ENCODE results near the gene ASPHD2.
"Not testable (repeated sequence)": the region's sequence is repeated elsewhere in the genome, so short reads cannot be mapped to it uniquely, and the experiment has no call there.

The ASPHD2 gene

GRCh38 chr22:26416670-26417276 lies 12.3 kb upstream of the ASPHD2 start:
- no peak for DNase-seq (ENCODE audit: low read depth in 2 of 2)

GRCh38 chr22:26417406-26417805 lies 11.7 kb upstream of the ASPHD2 start:
- no peak for DNase-seq (ENCODE audit: low read depth in 2 of 2)

DNA sequence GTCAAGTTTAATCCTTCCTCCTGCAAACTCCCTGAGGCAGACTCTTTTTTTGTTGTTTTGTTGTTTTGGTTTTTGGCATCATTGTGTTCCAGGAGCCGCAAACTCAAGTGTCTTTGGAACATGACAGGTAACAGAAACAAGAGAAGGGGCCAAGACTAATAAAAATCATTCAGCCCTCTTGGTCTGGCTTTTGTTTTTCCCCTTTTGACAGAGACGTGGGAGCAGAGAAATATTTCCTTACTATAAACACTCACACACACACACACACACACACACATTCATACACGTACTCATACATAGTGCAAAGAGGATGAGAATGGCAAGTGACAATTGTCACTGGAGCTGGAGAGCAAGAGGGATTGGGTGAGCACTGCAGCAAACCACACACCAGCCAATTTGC lies 10.4 kb upstream of the ASPHD2 start:
- DNase-seq (ENCODE audit: low read depth in 2 of 2), result no peak

GRCh38 chr22:26426924-26427323 lies 2.1 kb upstream of the ASPHD2 start:
- no peak for DNase-seq (ENCODE audit: low read depth in 2 of 2)

DNA sequence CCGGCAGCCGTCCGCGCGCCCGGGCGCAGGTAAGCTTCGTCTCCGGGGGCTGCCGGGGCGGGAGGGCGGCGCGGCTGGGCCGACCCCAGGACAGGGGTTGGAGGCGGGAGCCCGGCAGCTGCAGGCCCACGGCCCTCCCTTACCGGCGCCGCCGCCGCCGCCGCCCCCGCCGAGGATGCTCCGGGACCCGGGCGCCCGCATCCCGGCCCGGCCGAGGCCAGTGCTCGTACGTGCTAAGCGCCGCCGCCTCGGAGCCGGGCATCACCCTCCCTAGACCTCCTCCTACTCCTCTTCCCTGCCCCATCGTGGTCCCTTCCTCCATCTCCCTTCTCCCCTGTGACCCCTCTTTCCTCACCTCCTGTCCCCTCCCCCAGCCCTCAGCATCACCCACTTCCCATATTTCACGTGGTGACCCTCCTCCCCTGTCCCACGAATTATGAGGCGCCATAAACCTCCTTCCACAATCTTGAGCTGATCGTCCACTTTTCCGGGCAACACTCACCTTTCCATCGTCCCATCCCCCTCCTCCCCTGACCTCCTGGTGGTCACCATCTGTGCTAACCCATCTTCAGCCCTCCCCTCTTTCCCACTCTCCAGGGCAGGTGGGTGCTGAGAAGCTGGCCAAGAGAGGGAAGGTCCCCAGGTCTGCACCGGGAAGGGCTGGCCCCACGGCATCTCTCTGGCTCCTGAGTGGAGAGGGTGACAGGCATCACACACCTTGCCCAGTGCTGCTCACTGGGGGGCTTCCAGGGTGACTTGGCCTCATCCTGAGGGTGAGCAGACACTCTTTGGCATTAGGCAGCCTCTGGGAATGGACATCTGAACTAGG lies 612 bp downstream of the ASPHD2 start:
- DNase-seq (ENCODE audit: low read depth in 2 of 2), result no peak

DNA sequence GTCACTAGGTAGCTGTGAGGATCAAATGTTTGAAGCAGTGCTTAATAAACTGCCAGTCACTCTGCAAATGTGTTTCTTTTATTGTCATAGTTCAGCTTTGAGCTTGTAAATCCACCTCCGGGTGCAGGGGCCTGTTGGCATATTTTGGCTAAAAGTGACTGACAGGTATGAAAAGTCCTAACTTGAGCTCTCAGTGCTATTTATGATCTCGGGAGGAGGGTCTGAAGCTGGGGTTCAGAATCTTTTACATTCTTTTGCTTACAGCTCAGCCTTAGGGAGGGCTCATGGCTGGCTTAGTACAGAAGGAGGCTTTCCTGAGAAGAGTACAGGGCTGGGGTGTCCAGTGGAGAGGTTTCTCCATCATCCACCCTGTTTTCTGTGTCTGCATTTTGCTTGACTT lies 1.5 kb downstream of the ASPHD2 start:
- DNase-seq (ENCODE audit: low read depth in 2 of 2), result no peak

DNA sequence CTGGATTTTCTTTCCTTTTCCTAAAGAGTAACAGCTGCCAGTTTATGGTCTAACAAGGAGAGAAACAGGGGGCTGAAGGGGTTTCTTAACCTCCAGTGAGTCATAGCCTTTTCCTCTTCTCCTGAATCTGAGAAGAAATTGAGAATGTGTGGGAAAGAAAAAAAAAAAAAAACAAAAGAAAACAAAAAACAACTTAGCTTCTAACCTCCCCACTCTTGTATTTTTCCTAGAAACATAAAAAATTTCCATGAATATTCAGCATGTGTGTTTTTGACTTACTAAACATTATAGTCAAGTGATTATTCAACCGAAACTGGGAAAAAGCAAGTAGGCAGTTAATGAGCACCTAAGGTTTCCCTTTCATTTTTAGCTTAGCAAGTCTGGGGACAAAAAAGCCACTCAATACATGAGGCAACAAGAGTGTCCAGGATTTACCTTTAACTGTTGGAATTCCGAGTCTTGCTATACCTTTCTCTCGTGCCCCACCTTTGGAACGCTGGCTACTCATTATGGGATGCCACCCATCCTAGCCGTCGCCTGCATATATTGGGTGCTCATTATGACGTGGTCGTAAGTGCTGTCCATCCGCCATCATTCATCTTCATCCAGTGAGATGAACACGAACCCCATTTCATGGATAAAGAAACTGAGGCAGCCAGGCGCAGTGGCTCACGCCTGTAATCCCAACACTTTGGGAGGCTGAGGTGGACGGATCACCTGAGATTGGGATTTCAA lies 2.4 kb downstream of the ASPHD2 start:
- DNase-seq (ENCODE audit: low read depth in 2 of 2), result no peak

DNA sequence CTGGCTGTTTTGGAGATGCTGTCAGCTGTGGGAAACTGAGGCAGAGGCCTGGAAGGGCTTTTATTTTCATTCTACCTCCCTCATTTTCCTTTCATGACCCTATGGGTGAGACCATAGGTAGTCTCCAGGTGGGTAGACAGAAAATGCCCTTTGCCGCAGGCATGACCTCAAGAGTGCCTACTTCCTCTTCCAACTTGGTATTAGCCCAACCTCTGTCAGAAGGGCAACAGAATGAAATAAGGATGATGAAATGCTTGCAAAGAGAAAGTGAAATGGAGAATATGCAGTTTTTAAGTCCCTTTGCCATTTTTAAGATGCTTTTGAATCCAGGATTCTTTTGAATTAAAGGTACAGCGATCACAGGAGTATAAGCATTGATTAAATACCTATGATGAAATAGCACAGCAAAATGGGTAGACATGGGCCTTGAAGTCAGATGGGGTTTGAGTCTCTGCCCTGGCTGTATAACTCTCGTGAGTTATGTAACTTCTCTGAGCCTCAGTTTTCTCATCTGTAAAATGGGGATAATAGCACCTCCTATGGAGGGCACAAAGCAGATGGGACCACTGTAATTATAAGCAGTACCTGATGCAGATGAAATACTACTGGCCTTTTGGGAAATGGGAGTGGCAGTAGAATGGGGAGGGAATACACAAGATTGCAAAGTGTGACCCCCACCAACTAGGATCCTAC lies 3.7 kb downstream of the ASPHD2 start:
- DNase-seq (ENCODE audit: low read depth in 2 of 2), result no peak

DNA sequence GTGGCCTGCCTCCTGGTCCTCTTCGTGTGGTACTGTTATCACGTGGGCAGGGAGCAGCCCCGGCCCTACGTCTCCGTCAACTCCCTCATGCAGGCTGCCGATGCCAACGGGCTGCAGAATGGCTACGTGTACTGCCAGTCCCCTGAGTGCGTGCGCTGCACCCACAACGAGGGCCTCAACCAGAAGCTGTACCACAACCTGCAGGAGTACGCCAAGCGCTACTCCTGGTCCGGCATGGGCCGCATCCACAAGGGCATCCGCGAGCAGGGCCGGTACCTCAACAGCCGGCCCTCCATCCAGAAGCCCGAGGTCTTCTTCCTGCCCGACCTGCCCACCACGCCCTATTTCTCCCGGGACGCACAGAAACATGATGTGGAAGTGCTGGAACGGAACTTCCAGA lies 4.7 kb downstream of the ASPHD2 start:
- DNase-seq (ENCODE audit: low read depth in 2 of 2), result no peak

- no peak for DNase-seq (ENCODE audit: low read depth in 2 of 2)
Measured at GRCh38 chr22:26435327-26436093, 6.5 kb downstream of the ASPHD2 start.

GRCh38 chr22:26436903-26437515 lies 7.9 kb downstream of the ASPHD2 start:
- DNase-seq (ENCODE audit: low read depth in 2 of 2), result no peak

GRCh38 chr22:26437694-26438392 lies 8.8 kb downstream of the ASPHD2 start:
- no peak for DNase-seq (ENCODE audit: low read depth in 2 of 2)

DNA sequence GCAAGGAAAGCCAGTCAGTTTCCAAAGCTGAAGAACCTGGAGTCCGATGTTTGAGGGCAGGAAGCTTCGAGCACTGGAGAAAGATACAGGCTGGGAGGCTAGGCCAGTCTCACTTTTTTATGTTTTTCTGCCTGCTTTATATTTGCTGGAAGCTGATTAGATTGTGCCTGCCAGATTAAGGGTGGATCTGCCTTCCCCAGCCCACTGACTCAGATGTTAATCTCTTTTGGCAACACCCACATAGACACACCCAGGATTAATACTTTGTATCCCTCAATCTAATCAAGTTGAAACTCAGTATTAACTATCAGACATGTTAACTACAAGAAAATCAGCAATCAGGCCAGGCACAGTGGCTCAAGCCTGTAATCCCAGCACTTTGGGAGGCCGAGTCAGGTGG lies 9.7 kb downstream of the ASPHD2 start:
- DNase-seq (ENCODE audit: low read depth in 2 of 2), result not testable (repeated sequence)

GRCh38 chr22:26439559-26439958 lies 10.5 kb downstream of the ASPHD2 start:
- DNase-seq (ENCODE audit: low read depth in 2 of 2), result no peak

DNA sequence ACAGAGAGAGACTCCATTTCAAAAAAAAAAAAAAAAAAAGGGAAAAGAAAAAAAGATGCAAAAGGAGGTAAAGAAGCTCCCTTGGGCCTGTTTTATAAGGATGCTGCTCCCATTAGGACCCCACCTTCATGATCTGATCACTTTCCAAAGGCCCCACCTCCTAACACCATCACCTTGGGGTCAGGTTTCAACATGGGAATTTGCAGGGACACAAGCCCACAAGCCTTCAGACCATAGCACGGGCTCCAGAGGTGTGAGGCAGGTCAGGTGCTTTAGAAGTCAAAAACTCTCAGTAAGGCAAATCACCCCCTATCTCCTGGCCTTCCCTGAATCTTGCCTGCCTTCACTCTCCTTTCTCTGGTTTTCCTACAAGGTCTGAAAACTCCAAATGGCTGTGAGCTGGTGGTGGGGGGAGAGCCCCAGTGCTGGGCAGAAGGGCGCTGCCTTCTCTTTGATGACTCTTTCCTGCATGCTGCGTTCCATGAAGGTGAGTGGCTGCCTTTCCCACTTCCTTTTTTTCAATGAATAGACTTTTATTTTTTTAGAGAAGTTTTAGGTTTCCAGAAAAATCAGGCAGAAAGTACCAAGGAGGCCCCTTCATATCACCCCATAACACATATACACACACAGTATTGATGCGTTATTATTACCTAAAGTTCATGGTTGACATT lies 13.2 kb downstream of the ASPHD2 start:
- DNase-seq (ENCODE audit: low read depth in 2 of 2), result no peak

GRCh38 chr22:26443901-26444690 lies 15.0 kb downstream of the ASPHD2 start:
- no peak for DNase-seq (ENCODE audit: low read depth in 2 of 2)

- no peak for DNase-seq (ENCODE audit: low read depth in 2 of 2)
Measured at GRCh38 chr22:26444777-26445176, 15.7 kb downstream of the ASPHD2 start.

DNA sequence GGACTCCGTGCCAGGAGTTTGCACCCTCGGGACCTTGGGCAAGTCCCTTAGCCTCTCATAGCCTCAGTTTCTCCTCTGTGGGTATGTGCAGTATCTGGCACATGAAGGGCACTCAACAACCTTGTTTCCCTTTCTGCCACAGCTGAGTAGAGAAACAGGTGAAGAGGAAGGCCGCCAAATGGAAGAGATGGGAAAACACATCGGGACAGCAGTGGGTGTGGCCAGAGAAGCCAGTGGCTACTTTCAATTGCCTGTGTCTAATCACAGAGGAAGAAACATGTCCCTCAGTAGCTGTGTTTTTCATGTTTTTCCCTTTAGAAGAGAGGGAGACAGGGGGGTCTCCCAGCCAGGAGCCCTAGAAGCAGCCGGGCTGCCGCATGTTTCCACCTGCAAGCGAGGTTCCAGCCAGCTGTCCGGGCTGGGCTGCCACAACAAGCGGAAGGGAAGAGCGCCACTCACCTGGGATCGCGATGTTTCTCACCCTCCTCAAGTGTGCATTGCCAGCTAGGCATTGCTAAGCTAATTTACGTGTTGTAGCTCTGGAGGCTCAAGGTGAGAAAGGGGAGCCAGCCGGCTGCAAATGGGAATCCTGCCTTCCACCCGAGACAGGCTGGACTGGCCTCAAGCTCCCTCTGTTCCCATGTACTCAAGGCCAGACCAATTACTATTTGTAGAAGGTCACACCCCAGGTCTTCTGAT lies 16.7 kb downstream of the ASPHD2 start:
- no peak for DNase-seq (ENCODE audit: low read depth in 2 of 2)
